ENCODE results near the gene ARFGAP3. TPM values are rescaled to one million over a fixed set of nuclear protein-coding genes. Genes with fewer than 3 reads are reported as not detected.

Gene ARFGAP3
- total and polyA plus RNA-seq, 2 experiments from 2014 or later: 14.8 to 19.1 TPM

GRCh38 chr22:42770941-42771647 lies 86.0 kb downstream of the ARFGAP3 start:
- Mint-ChIP-seq H3K4me1 (peaks cover 10% of the 10 kb centered on the region; the same call in 2 of the 3 replicates), H3K36me3 (ENCODE audit: low read depth) (no peaks in the 10 kb centered on the region), H3K27ac (no peak overlapping the region), H3K4me3 (no peak overlapping the region), H3K27me3 (ENCODE audit: insufficient read depth, low read depth, poor library complexity) (no peaks in the 10 kb centered on the region), H3K9me3 (no peaks in the 10 kb centered on the region)
- ATAC-seq (no peak), DNase-seq (ENCODE audit: low spot score) (no peak)
- Histone ChIP-seq H3K27ac (ENCODE audit: low read depth) (no peak overlapping the region), H3K4me1 (ENCODE audit: insufficient read depth) (no peaks in the 10 kb centered on the region; the same call in 1 of the 2 replicates), H4K20me1 (replicated peaks; ENCODE audit: insufficient read depth) (no peaks in the 10 kb centered on the region), H3K9me2 (ENCODE audit: insufficient read depth) (no peaks in the 10 kb centered on the region), H3K27me3 (ENCODE audit: insufficient read depth) (no peaks in the 10 kb centered on the region), H3K4me2 (no peak overlapping the region), H2AFZ (no peak overlapping the region), H3K79me2 (replicated peaks; ENCODE audit: insufficient read depth) (no peaks in the 10 kb centered on the region), H3K4me3 (no peak overlapping the region), H3F3A (replicated peaks; ENCODE audit: low read depth) (no peaks in the 10 kb centered on the region), H3K36me3 (ENCODE audit: insufficient read depth) (no peaks in the 10 kb centered on the region)
- no peak for TF ChIP-seq ZNF331 (CRISPR knock-in tag; IDR thresholded peaks at IDR 0.05; ENCODE audit: low read depth)
- TF ChIP-seq POLR2AphosphoS5 (IDR thresholded peaks at IDR 0.05; ENCODE audit: low read depth): no peak
- no peak for TF ChIP-seq JUNB (IDR thresholded peaks at IDR 0.05; ENCODE audit: unreplicated experiment)
- TF ChIP-seq EZH2 (IDR thresholded peaks at IDR 0.05; ENCODE audit: low read depth, unreplicated experiment): no peak
- no peak for TF ChIP-seq NANOG (IDR thresholded peaks at IDR 0.05; ENCODE audit: borderline replicate concordance)
- no peak for TF ChIP-seq EZH2phosphoT487 (IDR thresholded peaks at IDR 0.05; ENCODE audit: unreplicated experiment)
- TF ChIP-seq REST (IDR thresholded peaks at IDR 0.05; ENCODE audit: unreplicated experiment): no peak
- TF ChIP-seq ZNF462 (CRISPR knock-in tag; IDR thresholded peaks at IDR 0.05): no peak
- no peak for TF ChIP-seq ZNF114 (CRISPR knock-in tag; IDR thresholded peaks at IDR 0.05)
- TF ChIP-seq CREB1 (CRISPR knock-in tag; IDR thresholded peaks at IDR 0.05; ENCODE audit: low read depth): no peak

All from GM23338 (cell line).